ENCODE data around the gene SNAI1.

Gene SNAI1

GRCh38 chr20:50038169-50038568, 55.4 kb downstream of the SNAI1 start:
- DNase-seq = no peak
